Subcutaneous adipose tissue (tissue), 4 donors: ENCODE data around the gene FAM53A. TPM values are rescaled to one million over a fixed set of nuclear protein-coding genes. Genes with fewer than 3 reads are reported as not detected.

Source experiments
- total RNA-seq, 4 donors: library from RNA; depleted of rRNA; stranded (reverse); fragments of >200 nt; gene quantifications; one replicate each; pipeline ENCODE4 v1.1.0, GENCODE V29; 2016
- TF ChIP-seq, protein P1 (sequence below): fragments of 450-650 bp; IDR thresholded peaks from one replicate; pipeline ENCODE4 v1.5.1; 2016; ENCODE audit warnings: low read depth, mild to moderate bottlenecking, control low read depth, antibody characterized with exemption, moderate library complexity

FAM53A gene
- total RNA-seq, 4 donors from 2014 or later = 1.5 to 5.9 (median 3.8) TPM

DNA sequence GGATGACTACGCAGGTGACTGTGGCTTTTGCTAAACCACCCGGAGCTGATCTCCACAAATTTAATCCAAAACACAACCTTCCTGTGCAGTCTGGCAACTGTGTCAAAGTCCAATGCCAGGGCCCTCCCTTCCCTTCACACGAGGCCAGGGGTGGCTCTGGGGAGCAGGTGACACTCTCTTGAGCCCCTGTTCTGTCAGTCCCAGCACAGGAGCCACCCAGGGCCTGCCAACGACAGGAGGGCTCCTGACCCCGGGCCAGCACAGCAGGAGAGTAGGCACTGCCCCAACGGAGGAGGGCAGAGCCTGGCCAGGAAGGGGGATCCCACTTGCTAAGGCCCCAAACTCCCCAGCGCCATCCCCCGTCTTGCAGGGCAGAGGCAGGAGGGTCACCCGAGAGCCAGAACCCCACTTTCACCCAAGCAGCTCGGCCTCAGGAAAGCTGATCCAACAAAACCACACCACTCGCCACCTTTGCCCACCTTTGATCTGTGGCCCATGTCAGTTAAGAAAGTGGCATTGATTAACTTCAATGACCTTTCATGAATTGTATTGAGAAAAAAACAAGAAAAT lies 44.7 kb downstream of the FAM53A start:
- TF ChIP-seq, protein P1, sequence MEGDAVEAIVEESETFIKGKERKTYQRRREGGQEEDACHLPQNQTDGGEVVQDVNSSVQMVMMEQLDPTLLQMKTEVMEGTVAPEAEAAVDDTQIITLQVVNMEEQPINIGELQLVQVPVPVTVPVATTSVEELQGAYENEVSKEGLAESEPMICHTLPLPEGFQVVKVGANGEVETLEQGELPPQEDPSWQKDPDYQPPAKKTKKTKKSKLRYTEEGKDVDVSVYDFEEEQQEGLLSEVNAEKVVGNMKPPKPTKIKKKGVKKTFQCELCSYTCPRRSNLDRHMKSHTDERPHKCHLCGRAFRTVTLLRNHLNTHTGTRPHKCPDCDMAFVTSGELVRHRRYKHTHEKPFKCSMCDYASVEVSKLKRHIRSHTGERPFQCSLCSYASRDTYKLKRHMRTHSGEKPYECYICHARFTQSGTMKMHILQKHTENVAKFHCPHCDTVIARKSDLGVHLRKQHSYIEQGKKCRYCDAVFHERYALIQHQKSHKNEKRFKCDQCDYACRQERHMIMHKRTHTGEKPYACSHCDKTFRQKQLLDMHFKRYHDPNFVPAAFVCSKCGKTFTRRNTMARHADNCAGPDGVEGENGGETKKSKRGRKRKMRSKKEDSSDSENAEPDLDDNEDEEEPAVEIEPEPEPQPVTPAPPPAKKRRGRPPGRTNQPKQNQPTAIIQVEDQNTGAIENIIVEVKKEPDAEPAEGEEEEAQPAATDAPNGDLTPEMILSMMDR = no peak

DNA sequence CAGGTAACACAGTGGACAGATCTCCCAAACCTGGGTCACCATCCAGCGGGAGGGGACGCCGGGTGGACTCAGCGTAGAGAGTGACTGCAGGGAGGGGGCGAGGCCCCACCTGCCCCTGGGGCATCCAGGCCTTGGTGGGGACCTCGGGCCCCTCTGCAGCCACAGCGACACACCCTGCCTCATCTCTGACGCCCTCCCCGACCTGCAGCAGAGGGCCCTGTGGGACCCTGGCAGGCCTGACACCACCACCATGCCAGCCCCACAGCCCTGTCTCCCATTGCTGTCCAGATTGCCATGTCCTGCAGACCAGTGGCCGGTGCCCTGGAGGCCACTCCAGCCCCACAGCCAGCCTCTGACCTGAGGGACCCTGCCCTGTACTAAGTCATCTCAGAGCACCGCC lies 45.2 kb downstream of the FAM53A start:
- TF ChIP-seq, protein P1 = no peak

DNA sequence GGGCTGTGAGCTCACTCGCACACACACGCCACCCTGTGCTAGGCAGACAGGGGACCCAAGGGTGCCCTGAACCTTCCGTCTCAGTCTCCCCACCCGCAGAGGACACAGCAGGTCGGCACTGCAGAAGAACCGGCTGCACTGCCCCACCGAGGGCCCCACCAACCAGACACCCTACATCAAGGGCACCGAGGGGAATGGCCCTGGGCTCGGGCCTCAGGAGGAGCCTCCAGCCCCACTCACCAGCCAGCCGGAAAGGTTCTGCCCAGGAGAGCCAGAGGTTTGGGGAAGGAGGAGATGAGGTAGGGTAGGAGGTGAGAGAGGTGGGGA lies 45.9 kb downstream of the FAM53A start:
- TF ChIP-seq, protein P1 = no peak

DNA sequence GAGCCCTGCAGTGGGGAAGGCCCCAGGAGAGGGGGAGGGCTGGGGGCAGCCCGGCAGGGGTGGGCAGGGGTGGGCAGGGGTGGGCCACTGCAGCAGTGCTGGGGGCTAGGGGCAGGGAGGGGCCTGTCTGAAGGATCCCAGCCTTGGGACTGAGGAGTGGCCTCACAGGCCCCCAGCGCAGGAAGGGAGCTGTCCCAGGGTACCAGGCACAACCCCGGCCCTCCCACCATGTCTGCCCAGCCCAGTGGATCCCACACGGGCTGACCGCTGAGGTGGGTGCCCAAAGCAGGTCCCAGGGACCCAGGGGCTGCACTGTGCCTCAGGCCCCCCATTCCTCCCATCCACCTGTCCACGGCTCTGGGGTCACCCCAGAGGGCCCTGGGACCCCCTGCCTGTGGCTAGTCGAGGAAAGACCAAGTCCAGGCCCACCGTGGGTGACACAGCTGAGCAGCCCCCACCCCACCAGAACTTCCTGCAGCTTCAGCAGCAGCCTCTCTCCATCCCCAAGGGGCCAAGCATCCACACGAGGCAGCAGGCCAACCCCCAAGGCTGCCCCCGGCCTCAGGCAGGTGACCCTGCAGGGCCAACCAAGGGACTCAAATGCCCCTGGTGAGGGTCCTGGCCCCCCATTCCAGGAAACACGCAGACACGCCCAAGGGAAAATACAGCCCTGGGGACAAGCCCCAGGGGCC lies 46.4 kb downstream of the FAM53A start:
- TF ChIP-seq, protein P1 = no peak

DNA sequence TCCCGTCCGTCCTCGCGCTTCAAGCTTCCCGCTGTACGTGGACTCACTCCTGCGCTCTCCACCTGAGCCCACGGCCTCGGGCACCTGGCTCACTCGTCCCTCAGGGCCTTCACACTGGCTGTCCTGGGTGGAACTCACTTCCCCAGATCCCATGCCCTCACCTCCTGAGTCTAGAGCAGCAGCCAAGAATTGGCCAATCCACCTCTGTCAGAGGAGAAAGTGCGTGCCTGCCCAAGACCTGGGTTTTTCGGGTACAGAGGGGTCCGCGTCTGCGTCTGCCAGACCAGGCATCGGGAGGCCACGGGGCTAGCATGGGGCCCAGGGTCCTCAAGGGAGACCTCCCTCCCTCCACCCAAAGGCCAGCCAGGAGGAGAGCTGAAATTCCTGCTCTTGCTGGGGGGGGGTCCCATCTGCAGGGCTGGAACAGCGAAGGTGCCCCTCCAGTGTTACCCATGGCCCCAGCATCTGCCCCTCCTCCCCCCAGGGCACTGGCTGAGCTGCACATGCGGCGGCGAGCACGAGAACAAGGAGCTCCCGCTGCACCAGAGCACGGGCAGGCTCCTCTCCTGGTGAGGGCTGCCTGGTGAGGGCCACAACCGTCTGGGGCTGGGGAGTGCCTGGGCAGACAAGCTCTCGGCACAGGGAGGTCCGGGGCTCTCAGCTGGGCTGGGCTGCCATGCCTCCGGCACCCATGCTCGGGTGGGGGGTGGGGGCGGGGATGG lies 47.5 kb downstream of the FAM53A start:
- TF ChIP-seq, protein P1 = no peak

DNA sequence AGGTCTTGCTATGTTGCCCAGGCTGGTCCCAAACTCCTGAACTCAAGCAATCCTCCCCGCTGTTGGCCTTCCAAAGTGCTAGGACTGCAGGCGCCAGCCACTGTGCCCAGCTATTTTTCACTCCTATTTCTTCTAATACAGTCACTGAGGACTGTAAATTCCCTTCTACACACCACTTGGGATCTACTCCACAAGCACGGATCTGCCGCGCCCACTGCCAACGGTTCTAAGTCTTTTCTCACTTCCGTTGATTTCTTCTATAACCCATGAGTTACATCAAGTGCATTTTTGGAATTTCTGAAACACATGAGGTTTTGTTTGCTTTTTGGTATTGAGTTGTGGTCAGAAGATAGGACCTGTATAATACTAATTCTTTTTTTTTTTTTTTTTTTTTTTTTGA lies 48.6 kb downstream of the FAM53A start:
- TF ChIP-seq, protein P1 = no peak

DNA sequence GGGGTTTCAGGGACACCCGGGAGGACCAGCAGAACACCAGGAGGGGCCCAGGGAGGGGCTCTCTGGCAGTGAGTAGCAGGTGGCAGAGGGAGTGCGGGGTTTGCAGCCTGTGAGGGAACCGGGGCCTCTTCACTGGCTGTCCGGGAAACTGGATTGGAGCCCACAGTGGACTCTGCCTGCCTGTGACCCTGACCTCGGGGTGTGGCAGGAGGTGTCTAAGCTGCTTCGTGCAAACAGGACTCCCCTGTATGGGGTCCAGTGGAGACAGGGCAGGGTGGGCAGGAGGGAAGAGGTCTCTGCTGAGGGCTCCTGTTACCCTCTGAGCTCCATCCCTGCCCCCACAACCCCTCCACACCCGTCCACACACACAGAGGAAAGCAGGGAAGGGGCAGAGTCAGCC lies 50.1 kb downstream of the FAM53A start:
- TF ChIP-seq, protein P1 = no peak
